Uterus (tissue), 2 donors: ENCODE data around the gene CPHXL.

ENCODE experiments used
- POLR2A ChIP-seq, 2 donors: fragments of 450-650 bp; IDR thresholded peaks; one replicate each; pipeline ENCODE4 v1.6.1; 2016; ENCODE audit warnings: antibody characterized with exemption in 2 of 2, mild to moderate bottlenecking in 1 of 2, moderate library complexity in 1 of 2
- TF ChIP-seq, protein P1 (sequence below), 4 experiments: fragments of 200-600 bp in 2 of 4; fragments of 450-650 bp in 2 of 4; sonication (generic) in 2 of 4; IDR thresholded peaks; one replicate each; pipeline ENCODE4 v1.5.1; 2016 to 2019; ENCODE audit warnings: antibody characterized with exemption in 4 of 4, mild to moderate bottlenecking in 2 of 4, moderate library complexity in 1 of 4

DNA sequence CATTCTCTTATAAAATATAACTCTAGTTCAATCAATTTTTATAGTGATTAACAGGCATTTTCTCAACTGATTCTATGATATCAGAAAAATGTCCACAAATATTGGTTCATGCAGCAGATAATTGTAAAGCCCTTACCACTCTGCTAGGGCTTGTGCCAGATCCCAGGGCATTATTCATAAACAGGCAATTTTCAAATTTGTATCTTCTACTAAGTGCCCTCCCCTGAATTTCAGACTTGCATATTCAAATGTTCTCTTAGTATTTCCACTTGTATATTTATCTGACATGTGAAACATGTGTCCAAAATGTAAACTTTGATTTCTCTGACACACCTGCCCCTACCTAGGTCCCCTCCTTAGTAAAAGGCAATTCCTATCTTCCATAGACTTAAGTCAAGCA, 58.8 kb downstream of the CPHXL start:
- TF ChIP-seq, protein P1, sequence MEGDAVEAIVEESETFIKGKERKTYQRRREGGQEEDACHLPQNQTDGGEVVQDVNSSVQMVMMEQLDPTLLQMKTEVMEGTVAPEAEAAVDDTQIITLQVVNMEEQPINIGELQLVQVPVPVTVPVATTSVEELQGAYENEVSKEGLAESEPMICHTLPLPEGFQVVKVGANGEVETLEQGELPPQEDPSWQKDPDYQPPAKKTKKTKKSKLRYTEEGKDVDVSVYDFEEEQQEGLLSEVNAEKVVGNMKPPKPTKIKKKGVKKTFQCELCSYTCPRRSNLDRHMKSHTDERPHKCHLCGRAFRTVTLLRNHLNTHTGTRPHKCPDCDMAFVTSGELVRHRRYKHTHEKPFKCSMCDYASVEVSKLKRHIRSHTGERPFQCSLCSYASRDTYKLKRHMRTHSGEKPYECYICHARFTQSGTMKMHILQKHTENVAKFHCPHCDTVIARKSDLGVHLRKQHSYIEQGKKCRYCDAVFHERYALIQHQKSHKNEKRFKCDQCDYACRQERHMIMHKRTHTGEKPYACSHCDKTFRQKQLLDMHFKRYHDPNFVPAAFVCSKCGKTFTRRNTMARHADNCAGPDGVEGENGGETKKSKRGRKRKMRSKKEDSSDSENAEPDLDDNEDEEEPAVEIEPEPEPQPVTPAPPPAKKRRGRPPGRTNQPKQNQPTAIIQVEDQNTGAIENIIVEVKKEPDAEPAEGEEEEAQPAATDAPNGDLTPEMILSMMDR (IDR thresholded peaks at IDR 0.05): no peak
- TF ChIP-seq POLR2A (IDR thresholded peaks at IDR 0.05): no peak
